LNCaP clone FGC (cell line): ENCODE measurements around the gene SLC29A1.
"Not testable (repeated sequence)": the region's sequence is repeated elsewhere in the genome, so short reads cannot be mapped to it uniquely, and the experiment has no call there.

Source experiments
- DNase-seq: peaks from one replicate; pipeline ENCODE4 v3.0.0-alpha.2; 2011; ENCODE audit warnings: low read depth
- H3K4me3 ChIP-seq: 2 replicates; pipeline ENCODE4 v1.5.1; 2011; ENCODE audit warnings: mild to moderate bottlenecking, low read depth, low read length, control low read depth
- CTCF ChIP-seq: IDR thresholded peaks from 2 replicates; pipeline ENCODE4 v1.5.1; 2012; ENCODE audit warnings: mild to moderate bottlenecking; ENCODE audit not compliant: control insufficient read depth, insufficient read depth; ENCODE audit errors: extremely low read depth

The SLC29A1 gene

GRCh38 chr6:44228836-44229235 lies 5.4 kb downstream of the SLC29A1 start:
- DNase-seq = no peak
- H3K4me3 ChIP-seq = no peak overlapping the region
- no peak for TF ChIP-seq CTCF

GRCh38 chr6:44229376-44230033 lies 6.1 kb downstream of the SLC29A1 start:
- H3K4me3 ChIP-seq = no peak overlapping the region
- DNase-seq = no peak
- no peak for TF ChIP-seq CTCF

- no peak overlapping the region for H3K4me3 ChIP-seq
- no peak for DNase-seq
- TF ChIP-seq CTCF = no peak
Measured at GRCh38 chr6:44230034-44230675, 6.8 kb downstream of the SLC29A1 start.

- not testable (repeated sequence) for H3K4me3 ChIP-seq, DNase-seq
Measured at GRCh38 chr6:44231426-44231825, 8.0 kb downstream of the SLC29A1 start.

- no peak for TF ChIP-seq CTCF
- H3K4me3 ChIP-seq = no peak overlapping the region
- DNase-seq = no peak
Measured at GRCh38 chr6:44232676-44233566, 9.5 kb downstream of the SLC29A1 start.

GRCh38 chr6:44233567-44234100 lies 10.2 kb downstream of the SLC29A1 start:
- no peak for DNase-seq
- no peak for TF ChIP-seq CTCF
- no peak overlapping the region for H3K4me3 ChIP-seq
